ENCODE measurements around the gene CTDSP2.

- no peak for TF ChIP-seq POLR2AphosphoS5 (IDR thresholded peaks at IDR 0.05; ENCODE audit: insufficient read depth, low read depth, low read length)
- no peak for TF ChIP-seq CTCF (IDR thresholded peaks at IDR 0.05; ENCODE audit: extremely low read depth in 1 of 2, insufficient read depth in 1 of 2, low read depth in 1 of 2, low read length in 2 of 2)
Measured at GRCh38 chr12:57888409-57889157, 42.1 kb upstream of the CTDSP2 start.
